ENCODE measurements around the gene TPM1.
"Not testable (repeated sequence)": the region's sequence is repeated elsewhere in the genome, so short reads cannot be mapped to it uniquely, and the experiment has no call there.

Gene TPM1

DNA sequence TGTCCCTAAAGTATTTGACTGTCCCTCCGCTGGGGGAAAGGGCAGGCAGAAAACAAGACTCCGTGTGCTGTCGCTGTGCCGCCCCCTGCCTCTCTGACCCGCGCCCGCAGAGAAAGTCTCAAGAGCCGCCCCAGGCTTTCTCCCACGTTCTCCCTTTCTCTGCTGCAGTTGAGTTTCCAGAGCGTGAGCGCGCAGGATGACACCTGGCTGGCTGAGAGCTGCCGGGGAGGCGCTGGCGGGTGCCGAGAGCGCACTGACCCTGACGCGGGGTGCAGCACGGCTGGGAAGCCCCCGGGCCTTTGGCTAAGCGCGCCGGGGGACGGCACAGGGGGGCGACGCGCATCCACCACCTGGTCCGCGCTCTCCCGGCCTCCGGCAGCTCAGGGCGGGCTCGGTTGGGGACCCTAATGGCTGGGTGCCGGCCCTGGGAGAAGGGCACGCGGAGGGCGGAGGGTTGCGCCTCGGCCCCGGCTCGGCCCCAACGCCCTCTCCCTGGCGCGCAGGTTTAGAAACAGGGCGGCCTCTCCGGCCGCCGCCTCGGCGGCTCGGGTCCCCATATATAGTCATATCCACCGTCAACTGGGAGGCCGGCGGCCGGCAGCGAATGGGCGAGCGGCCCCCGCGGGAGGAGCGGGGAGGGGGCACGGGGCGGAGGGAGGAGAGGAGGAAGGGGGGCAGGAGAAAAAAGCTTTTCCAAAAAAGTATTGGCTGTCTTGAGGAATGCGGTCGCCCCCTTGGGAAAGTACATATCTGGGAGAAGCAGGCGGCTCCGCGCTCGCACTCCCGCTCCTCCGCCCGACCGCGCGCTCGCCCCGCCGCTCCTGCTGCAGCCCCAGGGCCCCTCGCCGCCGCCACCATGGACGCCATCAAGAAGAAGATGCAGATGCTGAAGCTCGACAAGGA, at the start of gene TPM1:
TSS of gene TPM1 (plus strand) at position 774 of the 903 bp plus-strand sequence. CDS start at position 857, 83 bp downstream.
- DNase-seq = no peak

- no peak for DNase-seq
Observed at GRCh38 chr15:62993066-62993465, 49.5 kb upstream of the TPM1 start.

GRCh38 chr15:62993632-62994031, 48.9 kb upstream of the TPM1 start:
- DNase-seq = not testable (repeated sequence)

DNA sequence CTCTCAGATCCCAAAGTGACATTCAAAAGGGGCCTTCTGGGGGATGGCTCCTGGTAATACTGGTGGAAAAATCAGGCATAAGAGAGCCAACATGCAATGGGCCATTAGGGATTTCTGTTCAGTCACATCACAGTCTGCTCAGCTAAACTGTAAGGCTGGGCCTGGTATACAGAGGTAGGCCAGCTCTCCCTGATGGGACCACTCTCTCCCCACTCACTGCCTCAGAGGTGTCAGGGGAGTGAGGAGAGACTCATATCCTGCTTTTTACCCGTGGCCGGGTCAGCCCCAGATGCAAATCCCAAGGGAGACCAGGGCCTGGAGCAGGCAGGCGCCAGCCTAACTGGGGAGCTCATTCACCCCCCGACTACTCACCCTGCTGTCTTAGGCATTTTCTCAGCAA, 48.1 kb upstream of the TPM1 start:
- no peak for DNase-seq

GRCh38 chr15:62994975-62995681, 47.4 kb upstream of the TPM1 start:
- DNase-seq = no peak

DNA sequence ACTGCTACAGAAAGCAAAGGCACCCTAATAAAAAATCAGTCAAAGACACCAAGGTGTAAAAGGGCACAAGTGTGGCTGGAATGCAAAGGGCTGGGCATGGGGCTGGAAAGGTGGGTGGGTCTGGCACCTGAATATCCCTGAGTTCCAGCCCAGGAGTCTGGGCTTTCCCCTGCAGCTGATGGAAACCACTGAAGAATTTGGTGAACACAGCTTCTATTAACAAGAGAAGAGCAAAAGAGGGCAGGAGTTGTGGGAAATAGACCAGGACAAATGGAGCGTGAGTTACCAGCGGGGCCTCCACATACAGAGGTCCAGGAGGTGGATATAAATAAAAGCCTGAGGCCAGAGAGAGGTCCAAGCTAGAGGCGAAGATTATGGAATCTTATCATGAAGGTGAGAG, 45.1 kb upstream of the TPM1 start:
- DNase-seq = no peak

DNA sequence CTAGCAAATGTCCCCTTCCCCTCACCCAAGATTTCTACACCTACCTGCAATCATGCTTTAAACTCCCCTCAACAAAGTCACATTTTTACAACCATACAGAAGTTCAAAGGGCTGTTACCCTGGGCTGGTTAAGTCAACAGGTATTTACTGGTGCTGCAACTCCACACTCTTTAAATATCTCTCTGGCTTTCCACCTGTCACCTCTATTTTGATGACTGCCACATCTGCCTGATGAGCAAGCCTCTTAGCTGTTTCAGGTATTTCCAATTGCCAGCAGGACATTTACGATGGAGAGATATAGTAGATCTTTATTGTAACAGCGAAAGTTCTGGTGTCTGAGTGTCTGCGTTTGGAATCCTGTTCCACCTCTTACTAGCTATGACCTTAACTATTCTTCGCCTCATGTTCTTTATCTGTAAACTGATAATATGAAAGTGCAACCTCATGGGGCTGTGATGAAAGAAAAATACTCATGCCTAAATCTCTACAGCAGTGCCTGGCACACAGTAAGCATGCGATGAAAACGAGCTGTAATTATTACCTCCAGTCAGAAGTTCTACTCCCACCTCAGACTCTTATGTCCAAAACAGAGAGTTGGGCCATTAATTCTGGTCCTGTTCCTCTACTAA, 44.2 kb upstream of the TPM1 start:
- no peak for DNase-seq

DNA sequence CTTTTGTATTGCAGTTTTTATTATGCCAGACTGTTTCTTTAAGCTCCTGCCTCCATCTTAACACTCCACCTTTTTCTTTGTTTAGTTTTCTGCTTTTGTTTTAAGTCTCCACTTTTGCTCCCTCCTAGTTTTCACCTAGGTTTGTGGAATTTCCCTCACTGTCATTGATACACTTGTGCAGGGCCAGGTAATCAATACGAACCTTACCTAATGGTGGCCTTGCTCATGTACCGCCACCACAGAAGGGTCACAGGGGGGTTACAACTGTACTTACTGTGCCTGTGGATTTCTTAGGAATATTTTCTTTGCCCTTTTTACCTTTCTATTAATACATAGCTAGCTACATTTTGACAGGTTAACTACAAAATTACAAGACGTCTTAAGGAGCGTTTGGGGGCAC, 43.4 kb upstream of the TPM1 start:
- no peak for DNase-seq

GRCh38 chr15:62999923-63000561, 42.5 kb upstream of the TPM1 start:
- DNase-seq = no peak

DNA sequence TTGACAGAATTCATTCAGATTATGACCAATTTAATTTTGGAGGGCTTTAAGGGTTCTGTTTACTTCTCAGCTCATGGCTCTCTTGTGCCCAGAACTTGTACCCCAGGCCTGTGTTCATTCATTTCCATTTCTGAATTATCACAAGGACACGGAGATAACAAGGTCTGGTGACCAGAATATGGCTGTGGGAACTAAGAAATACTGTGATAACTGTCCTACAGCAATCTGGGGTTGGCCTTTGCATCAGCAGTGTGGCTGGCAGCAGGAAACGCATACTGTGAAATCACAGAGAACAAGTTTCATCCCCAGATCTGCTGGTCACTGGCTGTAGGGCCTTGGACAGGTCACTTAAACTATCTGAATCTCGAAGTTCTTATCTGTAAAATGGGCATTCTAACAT, 41.8 kb upstream of the TPM1 start:
- DNase-seq = no peak

GRCh38 chr15:63004211-63004610, 38.3 kb upstream of the TPM1 start:
- DNase-seq = no peak

DNA sequence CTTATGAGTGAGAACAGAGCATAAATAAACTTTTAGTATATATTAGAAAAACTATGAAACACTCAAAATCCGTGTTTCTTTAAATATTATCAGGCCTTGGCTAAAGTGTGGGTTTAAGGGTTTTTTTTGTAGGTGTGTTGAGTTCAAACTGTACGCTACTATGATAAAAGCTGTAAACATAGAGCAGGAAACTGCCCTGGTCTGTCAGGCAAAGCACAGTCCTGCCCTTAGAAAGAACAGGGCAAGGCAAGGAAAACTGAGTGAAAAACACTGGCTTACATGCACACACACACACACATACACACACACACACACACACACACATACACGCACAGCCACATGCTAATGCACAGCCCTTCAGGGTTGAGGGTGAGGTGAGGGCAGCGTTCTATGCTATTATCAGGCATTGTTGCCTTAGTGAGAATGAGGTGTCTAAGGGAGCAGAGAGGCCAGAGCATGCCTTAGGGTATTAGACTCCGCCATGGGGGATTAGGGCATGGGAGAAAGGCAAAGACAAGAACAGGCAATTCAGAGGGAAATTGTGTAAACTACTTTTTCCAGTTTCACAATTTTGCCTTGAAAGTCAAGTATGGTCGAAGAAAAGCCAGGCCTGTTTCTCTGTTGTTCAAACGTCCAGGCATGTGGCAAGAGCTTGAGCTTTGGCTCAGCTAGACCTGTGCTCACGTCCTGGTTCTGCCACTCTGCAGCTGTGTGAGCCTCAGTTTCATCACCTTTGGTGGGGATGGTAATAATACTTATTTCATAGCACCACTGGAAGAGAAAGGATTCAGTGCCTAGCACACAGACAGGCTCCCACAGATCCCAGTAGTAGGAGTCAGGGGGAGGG, 36.3 kb upstream of the TPM1 start:
- no peak for DNase-seq

DNA sequence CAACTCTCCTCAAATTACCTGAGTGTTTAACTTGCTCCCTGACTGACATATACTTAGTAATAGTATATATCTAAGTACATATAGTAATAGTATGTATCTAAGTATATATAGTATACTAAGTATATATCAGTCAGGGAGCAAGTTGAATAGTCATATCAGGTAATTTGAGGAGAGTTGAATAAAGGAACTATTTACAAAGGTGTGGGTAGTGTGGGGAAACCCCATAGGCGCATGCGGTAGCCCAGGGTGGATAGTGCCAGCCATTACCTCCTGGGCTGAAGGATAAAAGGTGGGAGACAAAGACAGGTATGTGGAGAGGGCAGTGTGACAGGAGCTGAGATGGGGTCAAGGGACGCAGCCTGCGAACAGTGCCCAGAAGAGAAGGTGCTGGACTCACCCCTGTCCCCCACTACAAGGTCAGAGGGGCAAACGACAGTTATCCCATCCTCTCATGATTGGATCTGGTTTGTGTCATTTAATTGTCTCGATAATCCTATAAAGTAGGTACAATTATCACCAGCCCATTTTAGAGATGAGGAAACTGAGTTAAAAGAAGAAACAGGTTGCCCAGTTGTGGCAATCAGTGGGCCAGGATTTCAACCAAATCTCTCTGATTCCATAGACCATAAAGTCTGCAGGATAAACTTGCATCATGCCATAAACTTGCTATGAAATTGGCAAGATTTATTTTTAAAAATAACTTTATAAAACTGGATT, 34.1 kb upstream of the TPM1 start:
- no peak for DNase-seq

GRCh38 chr15:63010386-63010785, 32.2 kb upstream of the TPM1 start:
- no peak for DNase-seq

DNA sequence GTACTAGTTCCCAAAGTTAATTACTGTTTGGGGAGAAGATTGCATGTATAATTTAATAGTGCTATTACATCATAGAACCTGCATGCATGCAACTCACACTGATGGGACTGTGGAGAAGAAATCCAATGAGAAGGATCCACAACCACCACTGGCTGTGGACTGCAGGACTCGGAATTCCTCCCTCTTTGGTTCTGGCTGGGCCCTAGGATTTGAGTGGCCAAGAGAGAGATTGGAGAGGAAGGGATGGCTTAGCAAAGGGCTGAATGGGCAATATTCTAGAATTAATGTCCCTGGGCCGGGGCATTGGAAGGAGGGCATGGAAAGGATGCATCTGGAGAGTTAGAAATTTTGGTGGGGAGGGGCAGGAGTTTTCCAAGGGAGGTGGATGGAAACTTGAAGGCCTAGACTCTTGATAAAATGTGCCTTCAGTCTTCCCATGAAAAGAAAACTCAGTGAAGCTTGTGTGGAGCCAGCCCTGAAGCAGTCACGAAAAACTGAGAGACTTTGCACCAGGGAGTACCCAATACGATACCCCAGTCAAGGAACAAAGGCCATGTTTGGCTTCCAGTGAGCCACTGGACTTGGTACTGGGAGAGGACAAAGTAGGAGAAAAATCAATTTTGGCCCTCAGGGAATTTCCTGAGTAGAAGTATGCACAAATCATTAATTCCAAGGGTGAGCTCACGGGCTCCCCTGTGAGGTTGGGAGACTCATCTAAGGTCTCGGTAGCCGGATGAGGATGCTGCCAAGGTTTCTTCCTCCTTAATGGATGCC, 31.4 kb upstream of the TPM1 start:
- no peak for DNase-seq

GRCh38 chr15:63012444-63012843, 30.1 kb upstream of the TPM1 start:
- no peak for DNase-seq

- DNase-seq = no peak
Observed at GRCh38 chr15:63013052-63013808, 29.3 kb upstream of the TPM1 start.

- no peak for DNase-seq
Observed at GRCh38 chr15:63014578-63014977, 28.0 kb upstream of the TPM1 start.

DNA sequence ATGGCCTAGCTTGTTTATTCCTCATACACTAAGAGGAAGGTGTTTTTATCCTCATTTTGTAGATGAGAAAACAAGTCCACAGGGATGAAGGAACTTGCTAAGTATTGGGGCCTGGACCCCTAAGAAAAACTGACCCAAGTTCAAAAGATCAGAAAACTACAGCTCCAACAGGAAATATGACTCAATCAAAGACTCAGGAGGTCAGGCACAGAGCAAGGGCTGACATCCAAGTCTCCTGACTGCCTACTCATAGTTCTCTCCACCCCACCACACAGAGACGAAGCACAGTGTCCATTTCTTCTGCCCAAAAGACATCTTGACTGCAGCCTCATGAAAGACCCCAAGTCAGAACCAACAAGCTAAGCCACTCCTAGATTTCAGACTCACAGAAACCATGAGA, 26.9 kb upstream of the TPM1 start:
- no peak for DNase-seq

- no peak for DNase-seq
Observed at GRCh38 chr15:63016234-63016633, 26.3 kb upstream of the TPM1 start.

All from stimulated activated CD4-positive, alpha-beta T cell treated with anti-CD3 and anti-CD28 coated beads, Interleukin-4, amount 100 ng/mL, for 4 hours (primary cell).